C4-2B (cell line): ENCODE results near the gene MSI1.

ENCODE experiments used
- CTCF ChIP-seq: fragments of 450-650 bp; conservative IDR thresholded peaks from 2 replicates; pipeline ENCODE4 v1.5.1; 2017; ENCODE audit warnings: mild to moderate bottlenecking
- ZFX ChIP-seq: fragments of 450-650 bp; IDR thresholded peaks from 2 replicates; pipeline ENCODE4 v1.6.1; 2017

GRCh38 chr12:120373683-120374082 is 4.7 kb upstream of the MSI1 start:
- no peak for TF ChIP-seq CTCF
- TF ChIP-seq ZFX, result no peak
